ENCODE data around the gene PTPRE.

DNA sequence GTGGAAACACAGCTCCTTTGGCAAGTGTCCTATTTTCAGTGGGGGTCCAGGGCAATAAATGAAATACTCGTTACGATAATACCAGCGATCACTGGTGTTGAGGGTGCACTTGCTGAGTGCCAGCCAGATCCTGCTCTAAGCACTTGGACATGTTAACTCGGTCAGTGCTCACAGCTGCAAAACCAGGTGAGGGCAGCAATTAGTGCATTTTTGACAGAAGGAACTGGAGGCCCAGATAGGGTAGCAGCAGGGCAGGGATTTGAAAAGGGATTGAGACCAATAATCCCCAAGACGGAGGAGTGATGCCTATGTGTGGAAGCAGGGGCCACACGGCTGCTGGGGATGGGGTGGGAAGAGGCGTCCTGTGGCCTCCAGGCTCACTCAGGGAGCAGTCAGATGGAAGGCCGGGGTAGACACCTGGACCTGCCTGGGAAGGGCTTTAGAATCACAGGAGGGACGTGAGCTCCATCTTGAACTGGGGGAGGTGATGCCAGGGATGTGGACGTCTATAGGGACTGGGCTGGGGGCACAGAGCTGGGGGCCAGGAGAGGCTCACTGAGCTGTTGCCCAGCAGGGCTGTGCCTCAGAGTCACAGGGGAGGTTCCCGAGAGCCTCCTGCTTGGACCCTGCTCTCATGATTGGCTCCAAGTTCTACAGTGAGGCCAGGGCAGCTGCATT, 14.3 kb downstream of the PTPRE start:
- TF ChIP-seq, protein P1, sequence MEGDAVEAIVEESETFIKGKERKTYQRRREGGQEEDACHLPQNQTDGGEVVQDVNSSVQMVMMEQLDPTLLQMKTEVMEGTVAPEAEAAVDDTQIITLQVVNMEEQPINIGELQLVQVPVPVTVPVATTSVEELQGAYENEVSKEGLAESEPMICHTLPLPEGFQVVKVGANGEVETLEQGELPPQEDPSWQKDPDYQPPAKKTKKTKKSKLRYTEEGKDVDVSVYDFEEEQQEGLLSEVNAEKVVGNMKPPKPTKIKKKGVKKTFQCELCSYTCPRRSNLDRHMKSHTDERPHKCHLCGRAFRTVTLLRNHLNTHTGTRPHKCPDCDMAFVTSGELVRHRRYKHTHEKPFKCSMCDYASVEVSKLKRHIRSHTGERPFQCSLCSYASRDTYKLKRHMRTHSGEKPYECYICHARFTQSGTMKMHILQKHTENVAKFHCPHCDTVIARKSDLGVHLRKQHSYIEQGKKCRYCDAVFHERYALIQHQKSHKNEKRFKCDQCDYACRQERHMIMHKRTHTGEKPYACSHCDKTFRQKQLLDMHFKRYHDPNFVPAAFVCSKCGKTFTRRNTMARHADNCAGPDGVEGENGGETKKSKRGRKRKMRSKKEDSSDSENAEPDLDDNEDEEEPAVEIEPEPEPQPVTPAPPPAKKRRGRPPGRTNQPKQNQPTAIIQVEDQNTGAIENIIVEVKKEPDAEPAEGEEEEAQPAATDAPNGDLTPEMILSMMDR (IDR thresholded peaks at IDR 0.05), result no peak
- TF ChIP-seq EZH2 (IDR thresholded peaks at IDR 0.05) (no peak), EZH2phosphoT487 (IDR thresholded peaks at IDR 0.05) (no peak)

Data from neural progenitor cell (in vitro differentiated cells).